Adrenal gland (tissue), 5 donors: ENCODE results near the gene CDK14.

Experiments
- POLR2A ChIP-seq, 2 donors: fragments of 450-650 bp; IDR thresholded peaks; one replicate each; pipeline ENCODE4 v1.6.1; 2017; ENCODE audit warnings: antibody characterized with exemption in 2 of 2, mild to moderate bottlenecking in 2 of 2, moderate library complexity in 1 of 2
- TF ChIP-seq, protein P1 (sequence below), 6 experiments: fragments of 450-650 bp in 4 of 6; fragments of 200-600 bp in 2 of 6; sonication (generic) in 1 of 6; IDR thresholded peaks; 1 replicate in 5 of 6; 2 replicates in 1 of 6; pipeline versions ENCODE4 v1.5.1 to v1.8.0; 2016 to 2021; ENCODE audit warnings: antibody characterized with exemption in 6 of 6, mild to moderate bottlenecking in 2 of 6, moderate library complexity in 1 of 6
- donor health status: DM: no; HTN: no; CAD: no.

- TF ChIP-seq, protein P1, sequence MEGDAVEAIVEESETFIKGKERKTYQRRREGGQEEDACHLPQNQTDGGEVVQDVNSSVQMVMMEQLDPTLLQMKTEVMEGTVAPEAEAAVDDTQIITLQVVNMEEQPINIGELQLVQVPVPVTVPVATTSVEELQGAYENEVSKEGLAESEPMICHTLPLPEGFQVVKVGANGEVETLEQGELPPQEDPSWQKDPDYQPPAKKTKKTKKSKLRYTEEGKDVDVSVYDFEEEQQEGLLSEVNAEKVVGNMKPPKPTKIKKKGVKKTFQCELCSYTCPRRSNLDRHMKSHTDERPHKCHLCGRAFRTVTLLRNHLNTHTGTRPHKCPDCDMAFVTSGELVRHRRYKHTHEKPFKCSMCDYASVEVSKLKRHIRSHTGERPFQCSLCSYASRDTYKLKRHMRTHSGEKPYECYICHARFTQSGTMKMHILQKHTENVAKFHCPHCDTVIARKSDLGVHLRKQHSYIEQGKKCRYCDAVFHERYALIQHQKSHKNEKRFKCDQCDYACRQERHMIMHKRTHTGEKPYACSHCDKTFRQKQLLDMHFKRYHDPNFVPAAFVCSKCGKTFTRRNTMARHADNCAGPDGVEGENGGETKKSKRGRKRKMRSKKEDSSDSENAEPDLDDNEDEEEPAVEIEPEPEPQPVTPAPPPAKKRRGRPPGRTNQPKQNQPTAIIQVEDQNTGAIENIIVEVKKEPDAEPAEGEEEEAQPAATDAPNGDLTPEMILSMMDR (IDR thresholded peaks at IDR 0.05) = no peak
- no peak for TF ChIP-seq POLR2A (IDR thresholded peaks at IDR 0.05)
These were observed 180.9 kb downstream of the CDK14 start for GRCh38 chr7:90777041-90777440.
